ENCODE results near the gene LDLRAD4.

GRCh38 chr18:13264091-13265007 is 45.8 kb downstream of the LDLRAD4 start:
- TF ChIP-seq CTCF (IDR thresholded peaks at IDR 0.05) (no peak), POLR2A (IDR thresholded peaks at IDR 0.05) (no peak), EP300 (IDR thresholded peaks at IDR 0.05) (no peak)

Measured in stomach (tissue), 4 donors.